Mesenteric fat pad (tissue), 1 donor: ENCODE data around the gene ESYT2. TPM values are rescaled to one million over a fixed set of nuclear protein-coding genes. Genes with fewer than 3 reads are reported as not detected.
"Not testable (repeated sequence)": the region's sequence is repeated elsewhere in the genome, so short reads cannot be mapped to it uniquely, and the experiment has no call there.

Experiments
- DNase-seq: peaks from one replicate; pipeline ENCODE4 v3.0.0-alpha.2; 2020; ENCODE audit warnings: low spot score
- total RNA-seq: library from RNA; stranded (reverse); fragmentation: NEBNext Ultra II Directional; extraction: Animal tissue kit (Norgen Biotek cat#: 25700); gene quantifications from one replicate; pipeline ENCODE4 v1.2.1, GENCODE V29; 2021
- donor health status: DM: yes; HTN: yes; CAD: no.

ESYT2 gene
- total RNA-seq, 1 donor from 2014 or later = 79.5 TPM

GRCh38 chr7:158702196-158702595, 127.1 kb downstream of the ESYT2 start:
- no peak for DNase-seq

- DNase-seq = no peak
These were observed 129.3 kb downstream of the ESYT2 start for GRCh38 chr7:158700008-158700407.

GRCh38 chr7:158699341-158699740, 130.0 kb downstream of the ESYT2 start:
- no peak for DNase-seq

- DNase-seq = no peak
These were observed 130.6 kb downstream of the ESYT2 start for GRCh38 chr7:158698657-158699195.

GRCh38 chr7:158697597-158697996, 131.7 kb downstream of the ESYT2 start:
- DNase-seq = not testable (repeated sequence)

- no peak for DNase-seq
These were observed 133.4 kb downstream of the ESYT2 start for GRCh38 chr7:158695726-158696452.

GRCh38 chr7:158695056-158695455, 134.3 kb downstream of the ESYT2 start:
- DNase-seq = no peak

- no peak for DNase-seq
These were observed 134.7 kb downstream of the ESYT2 start for GRCh38 chr7:158694650-158695049.

- no peak for DNase-seq
These were observed 139.8 kb downstream of the ESYT2 start for GRCh38 chr7:158689488-158689887.

GRCh38 chr7:158687406-158687805, 141.9 kb downstream of the ESYT2 start:
- no peak for DNase-seq

GRCh38 chr7:158685693-158686092, 143.6 kb downstream of the ESYT2 start:
- no peak for DNase-seq

- no peak for DNase-seq
These were observed 145.0 kb downstream of the ESYT2 start for GRCh38 chr7:158684329-158684728.

GRCh38 chr7:158683541-158683940, 145.8 kb downstream of the ESYT2 start:
- no peak for DNase-seq

- no peak for DNase-seq
These were observed 146.9 kb downstream of the ESYT2 start for GRCh38 chr7:158682456-158682855.

Other genes starting within 250 kb of the ESYT2 start
- 2.6 TPM for gene PTPRN2, start 241.7 kb downstream of the ESYT2 start, total RNA-seq
- 4.7 TPM for gene NCAPG2, start 124.7 kb downstream of the ESYT2 start, total RNA-seq
- 20.3 TPM for gene DYNC2I1, start 27.0 kb upstream of the ESYT2 start, total RNA-seq